Uterus (tissue), 4 donors: ENCODE measurements around the gene EIF1AY. TPM values are rescaled to one million over a fixed set of nuclear protein-coding genes. Genes with fewer than 3 reads are reported as not detected.
"Not testable (repeated sequence)": the region's sequence is repeated elsewhere in the genome, so short reads cannot be mapped to it uniquely, and the experiment has no call there.

ENCODE experiments used
- DNase-seq, 2 donors: peaks; one replicate each; pipeline ENCODE4 v3.0.0-alpha.2; 2019 to 2020
- H3K27ac ChIP-seq, 2 donors: fragments of 200-600 bp; sonication (generic); 1 replicate in 1 of 2; 2 replicates in 1 of 2; pipeline ENCODE4 v1.5.1; 2016 to 2018
- H3K27me3 ChIP-seq, 2 donors: fragments of 200-600 bp; sonication (generic); one replicate each; pipeline ENCODE4 v1.5.1; 2018 to 2019; ENCODE audit warnings: control low read depth in 1 of 2
- H3K36me3 ChIP-seq, 2 donors: fragments of 200-600 bp; sonication (generic); one replicate each; pipeline ENCODE4 v1.5.1; 2019; ENCODE audit warnings: control low read depth in 1 of 2
- H3K4me1 ChIP-seq, 2 donors: fragments of 200-600 bp; sonication (generic); one replicate each; pipeline ENCODE4 v1.5.1; 2018 to 2019; ENCODE audit warnings: control low read depth in 1 of 2
- H3K4me3 ChIP-seq, 2 donors: fragments of 200-600 bp; sonication (generic); 1 replicate in 1 of 2; 2 replicates in 1 of 2; pipeline ENCODE4 v1.5.1; 2018 to 2019; ENCODE audit warnings: mild to moderate bottlenecking in 1 of 2
- H3K9me3 ChIP-seq, 2 donors: fragments of 200-600 bp; sonication (generic); one replicate each; pipeline ENCODE4 v1.5.1; 2019; ENCODE audit warnings: control low read depth in 1 of 2
- POLR2A ChIP-seq, 2 donors: fragments of 450-650 bp; IDR thresholded peaks; one replicate each; pipeline ENCODE4 v1.6.1; 2016; ENCODE audit warnings: antibody characterized with exemption in 2 of 2, mild to moderate bottlenecking in 1 of 2, moderate library complexity in 1 of 2
- intact Hi-C: fragments of 100-400 bp; cut with DNase I; formaldehyde crosslinking; loops from one replicate; pipeline ENCODE4 v1.15.1; 2023; ENCODE audit warnings: low total_unique reads
- total RNA-seq, 4 donors: library from RNA; depleted of rRNA in 3 of 4; stranded (reverse); fragments of >200 nt in 3 of 4; gene quantifications; one replicate each; pipeline versions ENCODE4 v1.1.0 to v1.2.4, GENCODE V29; 2014 to 2023
- TF ChIP-seq, protein P1 (sequence below), 4 experiments: fragments of 200-600 bp in 2 of 4; fragments of 450-650 bp in 2 of 4; sonication (generic) in 2 of 4; IDR thresholded peaks; one replicate each; pipeline ENCODE4 v1.5.1; 2016 to 2019; ENCODE audit warnings: antibody characterized with exemption in 4 of 4, mild to moderate bottlenecking in 2 of 4, moderate library complexity in 1 of 4
- donor health status: DM: yes; HTN: yes; CAD: no.

EIF1AY gene
- total RNA-seq, 4 donors from 2014 or later: not detected

DNA sequence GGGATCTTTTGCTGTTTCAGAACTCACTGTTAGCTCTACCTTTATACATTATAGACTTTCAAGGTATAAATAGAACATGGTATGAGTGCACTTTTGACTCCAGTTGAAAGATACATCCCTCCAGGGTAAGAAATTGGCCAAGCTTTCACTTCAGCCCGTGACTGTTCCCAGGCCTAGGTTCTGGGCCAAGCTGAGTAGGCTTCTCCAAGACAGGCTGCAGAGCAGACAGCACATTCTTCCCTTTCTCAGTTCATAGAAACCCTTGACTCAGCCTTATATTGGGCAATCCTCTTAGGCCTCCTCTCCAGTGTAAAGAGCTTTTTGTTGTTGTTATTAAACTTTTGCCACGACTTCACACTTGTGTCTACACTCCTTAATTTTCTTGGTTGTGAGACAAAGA is 29.5 kb upstream of the EIF1AY start:
- Histone ChIP-seq H3K9me3 (no peaks in the 10 kb centered on the region), H3K4me3 (no peak overlapping the region), H3K27ac (no peak overlapping the region), H3K36me3 (no peaks in the 10 kb centered on the region), H3K4me1 (no peaks in the 10 kb centered on the region), H3K27me3 (no peaks in the 10 kb centered on the region)
- intact Hi-C loops: no loop called here
- TF ChIP-seq POLR2A (IDR thresholded peaks at IDR 0.05): no peak
- TF ChIP-seq, protein P1, sequence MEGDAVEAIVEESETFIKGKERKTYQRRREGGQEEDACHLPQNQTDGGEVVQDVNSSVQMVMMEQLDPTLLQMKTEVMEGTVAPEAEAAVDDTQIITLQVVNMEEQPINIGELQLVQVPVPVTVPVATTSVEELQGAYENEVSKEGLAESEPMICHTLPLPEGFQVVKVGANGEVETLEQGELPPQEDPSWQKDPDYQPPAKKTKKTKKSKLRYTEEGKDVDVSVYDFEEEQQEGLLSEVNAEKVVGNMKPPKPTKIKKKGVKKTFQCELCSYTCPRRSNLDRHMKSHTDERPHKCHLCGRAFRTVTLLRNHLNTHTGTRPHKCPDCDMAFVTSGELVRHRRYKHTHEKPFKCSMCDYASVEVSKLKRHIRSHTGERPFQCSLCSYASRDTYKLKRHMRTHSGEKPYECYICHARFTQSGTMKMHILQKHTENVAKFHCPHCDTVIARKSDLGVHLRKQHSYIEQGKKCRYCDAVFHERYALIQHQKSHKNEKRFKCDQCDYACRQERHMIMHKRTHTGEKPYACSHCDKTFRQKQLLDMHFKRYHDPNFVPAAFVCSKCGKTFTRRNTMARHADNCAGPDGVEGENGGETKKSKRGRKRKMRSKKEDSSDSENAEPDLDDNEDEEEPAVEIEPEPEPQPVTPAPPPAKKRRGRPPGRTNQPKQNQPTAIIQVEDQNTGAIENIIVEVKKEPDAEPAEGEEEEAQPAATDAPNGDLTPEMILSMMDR (IDR thresholded peaks at IDR 0.05): no peak
- no peak for DNase-seq

DNA sequence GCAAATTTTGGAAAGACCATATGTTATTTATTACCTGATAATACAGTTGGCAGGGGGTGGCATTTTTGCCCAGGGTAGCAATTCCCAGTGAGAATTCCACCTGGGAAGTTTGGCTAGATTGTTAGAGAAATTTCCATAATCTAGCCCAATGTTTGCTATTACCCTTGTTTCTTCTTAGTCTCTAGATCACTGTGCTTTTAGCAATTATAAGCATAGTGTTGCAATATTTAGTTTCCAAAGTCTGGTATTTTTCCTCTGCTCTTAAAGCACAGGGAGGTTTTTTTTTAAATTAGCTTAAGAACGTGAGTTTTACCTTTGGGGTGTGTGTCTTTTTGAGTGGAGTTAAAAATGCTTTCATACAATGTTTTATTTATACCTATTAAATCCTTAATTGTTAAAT is 26.3 kb upstream of the EIF1AY start:
- Histone ChIP-seq H3K27ac (no peak overlapping the region), H3K4me3 (no peak overlapping the region), H3K4me1 (no peaks in the 10 kb centered on the region), H3K9me3 (no peaks in the 10 kb centered on the region), H3K27me3 (no peaks in the 10 kb centered on the region), H3K36me3 (no peaks in the 10 kb centered on the region)
- TF ChIP-seq, protein P1 (IDR thresholded peaks at IDR 0.05): no peak
- no peak for TF ChIP-seq POLR2A (IDR thresholded peaks at IDR 0.05)
- DNase-seq: no peak
- intact Hi-C loops: no loop called here

DNA sequence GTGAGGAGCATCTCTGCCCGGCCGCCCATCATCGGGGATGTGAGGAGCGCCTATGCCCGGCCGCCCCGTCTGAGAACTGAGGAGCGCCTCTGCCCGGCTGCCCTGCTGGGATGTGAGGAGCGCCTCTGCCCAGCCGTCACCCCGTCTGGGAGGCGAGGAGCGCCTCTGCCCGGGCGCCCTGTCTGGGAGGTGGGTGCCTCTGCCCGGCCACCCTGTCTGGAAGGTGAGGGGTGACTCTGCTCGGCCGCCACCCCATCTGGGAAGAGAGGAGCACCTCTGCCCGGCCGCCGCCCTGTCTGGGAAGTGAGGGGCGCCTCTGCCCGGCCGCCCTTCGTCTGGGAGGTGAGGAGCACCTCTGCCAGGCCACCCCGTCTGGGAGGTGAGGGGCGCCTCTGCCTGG is 23.7 kb upstream of the EIF1AY start:
- no peak for DNase-seq
- Histone ChIP-seq H3K4me1 (no peaks in the 10 kb centered on the region), H3K36me3 (no peaks in the 10 kb centered on the region), H3K4me3 (no peak overlapping the region), H3K9me3 (no peaks in the 10 kb centered on the region), H3K27me3 (no peaks in the 10 kb centered on the region), H3K27ac (no peak overlapping the region)
- intact Hi-C loops: no loop called here
- no peak for TF ChIP-seq POLR2A (IDR thresholded peaks at IDR 0.05)
- TF ChIP-seq, protein P1 (IDR thresholded peaks at IDR 0.05): no peak

DNA sequence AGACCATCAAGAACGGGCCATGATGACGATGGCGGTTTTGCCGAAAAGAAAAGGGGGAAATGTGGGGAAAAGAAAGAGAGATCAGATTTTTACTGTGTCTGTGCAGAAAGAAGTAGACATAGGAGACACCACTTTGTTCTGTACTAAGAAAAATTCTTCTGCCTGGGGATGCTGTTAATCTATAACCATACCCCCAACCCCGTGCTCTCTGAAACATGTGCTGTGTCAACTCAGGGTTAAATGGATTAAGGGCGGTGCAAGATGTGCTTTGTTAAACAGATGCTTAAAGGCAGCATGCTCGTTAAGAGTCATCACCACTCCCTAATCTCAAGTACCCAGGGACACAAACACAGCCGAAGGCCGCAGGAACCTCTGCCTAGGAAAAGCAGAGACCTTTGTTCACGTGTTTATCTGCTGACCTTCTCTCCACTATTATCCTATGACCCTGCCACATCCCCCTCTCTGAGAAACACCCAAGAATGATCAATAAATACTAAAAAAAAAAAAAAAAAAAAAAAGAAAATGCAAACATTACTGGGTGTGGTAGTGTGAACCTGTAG is 22.7 kb upstream of the EIF1AY start:
- H3K4me1 ChIP-seq, H3K9me3 ChIP-seq, H3K27ac ChIP-seq, DNase-seq, H3K27me3 ChIP-seq, H3K36me3 ChIP-seq, intact Hi-C loops, H3K4me3 ChIP-seq: not testable (repeated sequence)

DNA sequence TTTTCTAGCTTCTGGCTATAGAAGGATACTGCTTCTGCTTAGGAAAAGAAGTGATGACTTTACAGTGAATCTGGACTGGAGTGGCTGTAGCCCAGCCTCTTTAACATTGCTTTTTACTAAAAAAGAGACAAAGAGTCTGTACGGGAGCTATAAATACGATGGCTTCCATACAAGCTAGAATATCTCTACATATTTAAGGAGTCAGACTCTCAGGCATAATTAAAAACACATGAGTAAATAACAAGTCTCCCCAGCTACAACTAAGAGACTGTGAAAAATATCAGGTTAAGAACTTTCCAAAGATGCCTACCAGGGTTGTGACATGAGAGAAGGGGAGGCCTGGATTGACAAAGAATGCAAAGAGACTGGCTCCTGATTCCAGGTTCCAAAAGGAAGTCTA is 19.8 kb upstream of the EIF1AY start:
- Histone ChIP-seq H3K4me1 (no peaks in the 10 kb centered on the region), H3K27ac (no peak overlapping the region)
- intact Hi-C loops: no loop called here

More for the DNA sequence above, 19.8 kb upstream of the EIF1AY start:
- no peak for DNase-seq
- no peak for TF ChIP-seq POLR2A (IDR thresholded peaks at IDR 0.05)
- TF ChIP-seq, protein P1 (IDR thresholded peaks at IDR 0.05): no peak
- no peak overlapping the region for H3K4me3 ChIP-seq
- H3K27me3 ChIP-seq: no peaks in the 10 kb centered on the region
- no peaks in the 10 kb centered on the region for H3K9me3 ChIP-seq
- no peaks in the 10 kb centered on the region for H3K36me3 ChIP-seq
